ENCODE results near the gene ANKMY1.

GRCh38 chr2:240505910-240506309 is 51.9 kb downstream of the ANKMY1 start:
- TF ChIP-seq CTCF (IDR thresholded peaks at IDR 0.05) (no peak), POLR2A (IDR thresholded peaks at IDR 0.05) (no peak)

All from testis (tissue), 2 donors.